ENCODE measurements around the gene PYCARD.

- no peak for TF ChIP-seq ZNF274 (IDR thresholded peaks at IDR 0.05; ENCODE audit: low read depth, low read length)
- TF ChIP-seq SUZ12 (IDR thresholded peaks at IDR 0.05; ENCODE audit: extremely low read depth, insufficient read depth, insufficient read length) = no peak
Observed at GRCh38 chr16:31225193-31225592, 22.6 kb upstream of the PYCARD start.

Data from NT2/D1 (cell line).